Measurements from ENCODE around the gene ZNF419. TPM values are rescaled to one million over a fixed set of nuclear protein-coding genes. Genes with fewer than 3 reads are reported as not detected.
"Not testable (repeated sequence)": the region's sequence is repeated elsewhere in the genome, so short reads cannot be mapped to it uniquely, and the experiment has no call there.

The ZNF419 gene
- total RNA-seq: 1 to 10 TPM; 3.9 to 8.4 (median 5.2) TPM
- long read RNA-seq, donor 1, partial matches to known transcripts: 0 of 9 reads
- long read RNA-seq, donor 1, other reads (novel, unspliced or antisense): 1 of 9 reads
- long read RNA-seq, donor 2: 0 reads

- H3K36me3 ChIP-seq (ENCODE audit: low read depth); H3K4me1 ChIP-seq (ENCODE audit: low read depth); intact Hi-C loops (cut with DNase I, micrococcal nuclease): not testable (repeated sequence)
- Histone ChIP-seq H3K4me3 (peak within 1 kb of the TSS; percentile 87), H3K9me3 (peaks cover 22% of the 10 kb centered on the region)
- peak; percentile 100 for ATAC-seq
- peak; percentile 95 to 97 (median 96) for DNase-seq
These were observed at the start of gene ZNF419 for GRCh38 chr19:57487477-57488298. Gene ZNF419 (plus strand): TSS chr19:57487750. CDS start chr19:57487951, 201 bp downstream.

- intact Hi-C loops (cut with DNase I, micrococcal nuclease): no loop called here
- Histone ChIP-seq H3K4me3 (no peak overlapping the region), H3K4me1 (ENCODE audit: low read depth) (peaks cover 11% of the 10 kb centered on the region), H3K36me3 (ENCODE audit: low read depth) (no peaks in the 10 kb centered on the region), H3K9me3 (peaks cover 38% of the 10 kb centered on the region)
- ATAC-seq (no peak), DNase-seq (no peak)
- TF ChIP-seq CTCF (IDR thresholded peaks at IDR 0.05): no peak
These were observed 49.6 kb upstream of the ZNF419 start for GRCh38 chr19:57437931-57438330.

GRCh38 chr19:57438925-57439324 is 48.6 kb upstream of the ZNF419 start:
- intact Hi-C loops (cut with DNase I, micrococcal nuclease): no loop called here
- H3K36me3 ChIP-seq (ENCODE audit: low read depth): no peaks in the 10 kb centered on the region
- no peak for DNase-seq
- peaks cover 11% of the 10 kb centered on the region for H3K4me1 ChIP-seq (ENCODE audit: low read depth)
- no peak for ATAC-seq
- peaks cover 48% of the 10 kb centered on the region for H3K9me3 ChIP-seq
- TF ChIP-seq CTCF (IDR thresholded peaks at IDR 0.05): no peak
- H3K4me3 ChIP-seq: no peak overlapping the region

GRCh38 chr19:57441979-57442752 is 45.4 kb upstream of the ZNF419 start:
- no peak overlapping the region for H3K4me3 ChIP-seq
- TF ChIP-seq CTCF (IDR thresholded peaks at IDR 0.05): no peak
- H3K36me3 ChIP-seq (ENCODE audit: low read depth): no peaks in the 10 kb centered on the region
- peaks cover 77% of the 10 kb centered on the region for H3K9me3 ChIP-seq
- no peaks in the 10 kb centered on the region for H3K4me1 ChIP-seq (ENCODE audit: low read depth)
- no peak for DNase-seq
- intact Hi-C loops (cut with DNase I, micrococcal nuclease): no loop called here
- ATAC-seq: no peak

- H3K36me3 ChIP-seq (ENCODE audit: low read depth): no peaks in the 10 kb centered on the region
- intact Hi-C loops (cut with DNase I, micrococcal nuclease): no loop called here
- H3K4me3 ChIP-seq: no peak overlapping the region
- DNase-seq (no peak), ATAC-seq (no peak)
- H3K4me1 ChIP-seq (ENCODE audit: low read depth): no peaks in the 10 kb centered on the region
- TF ChIP-seq CTCF (IDR thresholded peaks at IDR 0.05): no peak
- peaks cover 85% of the 10 kb centered on the region for H3K9me3 ChIP-seq
These were observed 44.3 kb upstream of the ZNF419 start for GRCh38 chr19:57443121-57443696.
